HL-60 (cell line): ENCODE results near the gene CAPN9.

Experiments
- POLR2AphosphoS5 ChIP-seq: IDR thresholded peaks from 2 replicates; pipeline ENCODE4 v1.6.1; 2012; ENCODE audit warnings: low read depth
- TF ChIP-seq, protein P1 (sequence below): IDR thresholded peaks from one replicate; pipeline ENCODE4 v1.5.1; 2011; ENCODE audit warnings: low read length, control low read depth, inconsistent platforms; ENCODE audit not compliant: insufficient read depth

DNA sequence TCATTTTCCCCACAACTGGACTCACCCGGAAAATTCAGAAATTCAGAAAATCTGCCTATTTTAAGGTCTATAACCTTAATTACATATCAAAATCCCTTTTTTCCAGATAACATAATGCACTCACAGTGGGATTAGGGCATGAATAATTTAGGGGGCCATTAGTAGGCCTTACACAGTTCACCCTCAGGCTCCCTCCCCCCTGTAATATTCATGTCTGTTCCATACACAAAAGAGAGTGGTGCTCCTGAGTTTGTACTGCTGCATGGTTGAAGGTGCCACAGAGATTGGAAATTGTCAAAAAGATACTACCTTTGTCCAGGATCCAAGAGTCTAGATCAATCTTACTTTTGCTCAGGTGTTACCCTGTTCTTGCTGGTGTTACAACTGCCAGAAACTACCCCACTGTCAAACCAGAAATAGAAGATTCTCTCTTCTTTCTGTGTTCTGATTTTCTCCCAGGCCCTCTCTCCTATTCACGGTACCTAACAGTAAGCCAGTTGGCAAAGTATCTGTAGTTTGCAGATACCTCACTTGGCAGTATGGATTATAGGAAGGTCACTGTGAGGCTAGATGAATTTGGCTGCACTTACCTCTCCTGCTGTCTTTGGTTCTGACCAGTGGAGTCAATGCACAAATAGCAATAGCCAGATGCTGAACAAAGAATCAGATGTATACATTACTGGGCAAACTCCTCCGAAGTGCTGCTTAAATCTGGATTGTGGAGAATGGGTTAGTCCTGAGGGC is 67.9 kb downstream of the CAPN9 start:
- TF ChIP-seq, protein P1, sequence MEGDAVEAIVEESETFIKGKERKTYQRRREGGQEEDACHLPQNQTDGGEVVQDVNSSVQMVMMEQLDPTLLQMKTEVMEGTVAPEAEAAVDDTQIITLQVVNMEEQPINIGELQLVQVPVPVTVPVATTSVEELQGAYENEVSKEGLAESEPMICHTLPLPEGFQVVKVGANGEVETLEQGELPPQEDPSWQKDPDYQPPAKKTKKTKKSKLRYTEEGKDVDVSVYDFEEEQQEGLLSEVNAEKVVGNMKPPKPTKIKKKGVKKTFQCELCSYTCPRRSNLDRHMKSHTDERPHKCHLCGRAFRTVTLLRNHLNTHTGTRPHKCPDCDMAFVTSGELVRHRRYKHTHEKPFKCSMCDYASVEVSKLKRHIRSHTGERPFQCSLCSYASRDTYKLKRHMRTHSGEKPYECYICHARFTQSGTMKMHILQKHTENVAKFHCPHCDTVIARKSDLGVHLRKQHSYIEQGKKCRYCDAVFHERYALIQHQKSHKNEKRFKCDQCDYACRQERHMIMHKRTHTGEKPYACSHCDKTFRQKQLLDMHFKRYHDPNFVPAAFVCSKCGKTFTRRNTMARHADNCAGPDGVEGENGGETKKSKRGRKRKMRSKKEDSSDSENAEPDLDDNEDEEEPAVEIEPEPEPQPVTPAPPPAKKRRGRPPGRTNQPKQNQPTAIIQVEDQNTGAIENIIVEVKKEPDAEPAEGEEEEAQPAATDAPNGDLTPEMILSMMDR: no peak
- TF ChIP-seq POLR2AphosphoS5: no peak
